ENCODE data around the gene INAFM1.
"Not testable (repeated sequence)": the region's sequence is repeated elsewhere in the genome, so short reads cannot be mapped to it uniquely, and the experiment has no call there.

- TF ChIP-seq ZNF274 (IDR thresholded peaks at IDR 0.05; ENCODE audit: low read length); ZNF274 (tag by site-specific recombination; IDR thresholded peaks at IDR 0.05; ENCODE audit: borderline replicate concordance); ZNF23 (tag by site-specific recombination; IDR thresholded peaks at IDR 0.05; ENCODE audit: borderline replicate concordance); ZFP3 (tag by site-specific recombination; IDR thresholded peaks at IDR 0.05; ENCODE audit: low read depth); EGR2 (tag by site-specific recombination; IDR thresholded peaks at IDR 0.05; ENCODE audit: low read depth); ZNF404 (tag by site-specific recombination; IDR thresholded peaks at IDR 0.05); ZBTB7A (tag by site-specific recombination; IDR thresholded peaks at IDR 0.05; ENCODE audit: low read depth); REST (tag by site-specific recombination; IDR thresholded peaks at IDR 0.05); KLF7 (tag by site-specific recombination; IDR thresholded peaks at IDR 0.05; ENCODE audit: borderline replicate concordance); ZNF621 (tag by site-specific recombination; IDR thresholded peaks at IDR 0.05): not testable (repeated sequence)
- TF ChIP-seq, protein P1, sequence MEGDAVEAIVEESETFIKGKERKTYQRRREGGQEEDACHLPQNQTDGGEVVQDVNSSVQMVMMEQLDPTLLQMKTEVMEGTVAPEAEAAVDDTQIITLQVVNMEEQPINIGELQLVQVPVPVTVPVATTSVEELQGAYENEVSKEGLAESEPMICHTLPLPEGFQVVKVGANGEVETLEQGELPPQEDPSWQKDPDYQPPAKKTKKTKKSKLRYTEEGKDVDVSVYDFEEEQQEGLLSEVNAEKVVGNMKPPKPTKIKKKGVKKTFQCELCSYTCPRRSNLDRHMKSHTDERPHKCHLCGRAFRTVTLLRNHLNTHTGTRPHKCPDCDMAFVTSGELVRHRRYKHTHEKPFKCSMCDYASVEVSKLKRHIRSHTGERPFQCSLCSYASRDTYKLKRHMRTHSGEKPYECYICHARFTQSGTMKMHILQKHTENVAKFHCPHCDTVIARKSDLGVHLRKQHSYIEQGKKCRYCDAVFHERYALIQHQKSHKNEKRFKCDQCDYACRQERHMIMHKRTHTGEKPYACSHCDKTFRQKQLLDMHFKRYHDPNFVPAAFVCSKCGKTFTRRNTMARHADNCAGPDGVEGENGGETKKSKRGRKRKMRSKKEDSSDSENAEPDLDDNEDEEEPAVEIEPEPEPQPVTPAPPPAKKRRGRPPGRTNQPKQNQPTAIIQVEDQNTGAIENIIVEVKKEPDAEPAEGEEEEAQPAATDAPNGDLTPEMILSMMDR (tag by site-specific recombination; IDR thresholded peaks at IDR 0.05): 0 out of 2 replicates have a peak, but pooled peaks have one; percentile 0
Observed at GRCh38 chr19:47253016-47253415, 21.7 kb upstream of the INAFM1 start.
